Heart left ventricle (tissue), 16 donors: ENCODE data around the gene ATP13A4. TPM values are rescaled to one million over a fixed set of nuclear protein-coding genes. Genes with fewer than 3 reads are reported as not detected.

Source experiments
- ATAC-seq, 4 donors: fragments of 200-7000 bp; cut with Tn5 transposase; one replicate each; pipeline ENCODE4 v1.9.1; 2020 to 2022; ENCODE audit warnings: moderate library complexity in 4 of 4, mild to moderate bottlenecking in 3 of 4, moderate number of reproducible peaks in 1 of 4
- DNase-seq, 5 donors: peaks; one replicate each; pipeline ENCODE4 v3.0.0-alpha.2; 2020
- H3K27ac ChIP-seq, 12 donors: fragments of 200-600 bp; sonication (generic) in 4 of 12; one replicate each; pipeline versions ENCODE4 v1.5.0 to v1.8.0; 2016 to 2022; ENCODE audit warnings: mild to moderate bottlenecking in 2 of 12
- H3K27me3 ChIP-seq, 9 donors: fragments of 200-600 bp; sonication (generic) in 2 of 9; one replicate each; pipeline versions ENCODE4 v1.5.1 to v1.8.0; 2016 to 2022; ENCODE audit warnings: mild to moderate bottlenecking in 3 of 9
- H3K36me3 ChIP-seq, 9 donors: fragments of 200-600 bp; sonication (generic) in 2 of 9; one replicate each; pipeline versions ENCODE4 v1.5.0 to v1.8.0; 2018 to 2022; ENCODE audit warnings: mild to moderate bottlenecking in 2 of 9
- H3K4me1 ChIP-seq, 12 donors: fragments of 200-600 bp; sonication (generic) in 4 of 12; one replicate each; pipeline versions ENCODE4 v1.5.0 to v1.8.0; 2016 to 2022; ENCODE audit warnings: mild to moderate bottlenecking in 3 of 12
- H3K4me3 ChIP-seq, 12 donors: fragments of 200-600 bp; sonication (generic) in 4 of 12; one replicate each; pipeline versions ENCODE4 v1.5.0 to v1.8.0; 2017 to 2022; ENCODE audit warnings: mild to moderate bottlenecking in 9 of 12, moderate library complexity in 4 of 12
- H3K9me3 ChIP-seq, 12 donors: fragments of 200-600 bp; sonication (generic) in 4 of 12; one replicate each; pipeline versions ENCODE4 v1.5.0 to v1.8.0; 2016 to 2022; ENCODE audit warnings: mild to moderate bottlenecking in 1 of 12
- CTCF ChIP-seq, 12 donors: fragments of 200-600 bp; sonication (generic) in 4 of 12; IDR thresholded peaks; one replicate each; pipeline versions ENCODE4 v1.5.0 to v1.8.0; 2018 to 2022; ENCODE audit warnings: antibody characterized with exemption in 12 of 12, mild to moderate bottlenecking in 5 of 12
- POLR2A ChIP-seq, 2 donors: fragments of 450-650 bp; IDR thresholded peaks; one replicate each; pipeline ENCODE4 v1.6.1; 2017; ENCODE audit warnings: antibody characterized with exemption in 2 of 2, mild to moderate bottlenecking in 2 of 2, moderate library complexity in 2 of 2
- WGBS, 4 donors: extraction: QIAGEN DNeasy Blood & Tissue Kit in 2 of 4; methylation state at CpG; one replicate each; pipeline versions ENCODE4 v1.1.5 to v1.1.7; 2013 to 2018; 5-methylcytosine and 5-hydroxymethylcytosine counted together
- intact Hi-C, 10 donors: fragments of 100-400 bp; cut with DNase I; formaldehyde crosslinking; loops; one replicate each; pipeline versions ENCODE4 v1.11.1 to v1.14.2; 2022
- polyA plus RNA-seq, 2 donors: library from polyadenylated mRNA; stranded (reverse); fragments of 200-250 nt; gene quantifications; one replicate each; pipeline ENCODE4 v1.2.3, GENCODE V29; 2013
- total RNA-seq, 9 donors: library from RNA; depleted of rRNA in 2 of 9; stranded (reverse); fragments of >200 nt in 2 of 9; fragmentation: NEBNext Ultra II Directional in 3 of 9; extraction: Animal tissue kit (Norgen Biotek cat#: 25700) in 3 of 9; gene quantifications; one replicate each; pipeline versions ENCODE4 v1.1.0 to v1.2.4, GENCODE V29; 2016 to 2023
- donor health status: ischemic (EF 13 %, LVEDD 7.1; RV severe dilation, severe dysfunction).
- donor health status: healthy with polysubstance abuse.
- donor health status: DM: no; HTN: yes; CAD: no.
- donor health status: DM: no; HTN: no; CAD: no.
- donor health status: ischemic (EF 25% LVEDD 6.9; RV normal size, moderate dysfunction).
- donor health status: ischemic (EF 25% LVEDD 5.7; RV mildly dilated, moderate dysfunction).
- donor health status: healthy.
- donor health status: DM: yes; HTN: yes; CAD: no.
- donor health status: ischemic (EF 35%, LVEDD 5.7; RV mildly dilated, moderate dysfunction).
- donor health status: nonischemic (EF 11% LVEDD 7.7; RV severe dilation, severe dysfunction).
- donor health status: DM: yes; HTN: yes; CAD: no.
- donor health status: PGD.
- donor health status: ischemic (EF 29% LVEDD 5.4; RV normal size, mild dysfunction).
- donor health status: nonischemic (EF 23%, LVEDD 6.1; RV moderate dilation, normal function).

Gene ATP13A4
- total and polyA plus RNA-seq, 11 donors: 0.48 to 0.97 (median 0.51) TPM; not detected in 8

- 73 to 80% (median 77%) methylated on average over 6 of the region's 6 CpGs for WGBS, 4 donors
- H3K4me1 ChIP-seq: no peaks in the 10 kb centered on the region
Measured at GRCh38 chr3:193470710-193471109, 84.0 kb downstream of the ATP13A4 start.

GRCh38 chr3:193465992-193466608, 88.6 kb downstream of the ATP13A4 start:
- Histone ChIP-seq H3K9me3 (no peaks in the 10 kb centered on the region), H3K4me1 (peaks cover 0 to 6% (median 0%) of the 10 kb centered on the region in 12 donors), H3K36me3 (no peaks in the 10 kb centered on the region), H3K4me3 (no peak overlapping the region), H3K27ac (no peak overlapping the region), H3K27me3 (no peaks in the 10 kb centered on the region)
- intact Hi-C loops: loop anchor here in 4 of 10 donors (10.0 kb wide), 3 partner anchors 99 to 651 kb away; no protein-coding TSS in a partner anchor
- DNase-seq: no peak
- ATAC-seq: no peak
- 50 to 69% (median 63%) methylated on average over 6 of the region's 6 CpGs for WGBS, 4 donors
- TF ChIP-seq CTCF (IDR thresholded peaks at IDR 0.05) (no peak), POLR2A (IDR thresholded peaks at IDR 0.05) (no peak)

More at GRCh38 chr3:193470710-193471109, 84.0 kb downstream of the ATP13A4 start:
- TF ChIP-seq POLR2A (IDR thresholded peaks at IDR 0.05) (no peak), CTCF (IDR thresholded peaks at IDR 0.05) (no peak)
- no peaks in the 10 kb centered on the region for H3K27me3 ChIP-seq
- H3K27ac ChIP-seq: no peak overlapping the region
- H3K4me3 ChIP-seq: no peak overlapping the region
- H3K36me3 ChIP-seq: no peaks in the 10 kb centered on the region
- no peak for ATAC-seq
- no peak for DNase-seq
- no peaks in the 10 kb centered on the region for H3K9me3 ChIP-seq
- intact Hi-C loops: no loop called here

GRCh38 chr3:193464889-193465288, 89.8 kb downstream of the ATP13A4 start:
- peaks cover 0 to 7% (median 0%) of the 10 kb centered on the region in 12 donors for H3K4me1 ChIP-seq
- DNase-seq (no peak), ATAC-seq (no peak)
- intact Hi-C loops: loop anchor here in 9 of 10 donors (5.0 to 10.0 kb wide), 5 partner anchors 100 to 653 kb away; no protein-coding TSS in a partner anchor
- no peak overlapping the region for H3K4me3 ChIP-seq
- no peaks in the 10 kb centered on the region for H3K27me3 ChIP-seq
- 92 to 96% (median 93%) methylated on average over 8 of the region's 8 CpGs for WGBS, 4 donors
- H3K36me3 ChIP-seq: no peaks in the 10 kb centered on the region
- TF ChIP-seq CTCF (IDR thresholded peaks at IDR 0.05) (no peak), POLR2A (IDR thresholded peaks at IDR 0.05) (no peak)
- no peaks in the 10 kb centered on the region for H3K9me3 ChIP-seq
- H3K27ac ChIP-seq: no peak overlapping the region

- intact Hi-C loops: loop anchor here in 3 of 10 donors (5.0 to 10.0 kb wide), 3 partner anchors 105 to 643 kb away; no protein-coding TSS in a partner anchor
- Histone ChIP-seq H3K9me3 (no peaks in the 10 kb centered on the region), H3K4me3 (no peak overlapping the region), H3K27ac (no peak overlapping the region), H3K4me1 (peaks cover 0 to 7% (median 0%) of the 10 kb centered on the region in 12 donors), H3K27me3 (no peaks in the 10 kb centered on the region), H3K36me3 (no peaks in the 10 kb centered on the region)
- 81 to 91% (median 86%) methylated on average over 4 of the region's 4 CpGs for WGBS, 4 donors
- TF ChIP-seq CTCF (IDR thresholded peaks at IDR 0.05): no peak
- no peak for TF ChIP-seq POLR2A (IDR thresholded peaks at IDR 0.05)
- no peak for ATAC-seq
- DNase-seq: no peak
Measured at GRCh38 chr3:193457526-193457925, 97.2 kb downstream of the ATP13A4 start.
